Skeletal muscle cell (primary cell): ENCODE measurements around the gene DLG1.

ENCODE experiments used
- DNase-seq: peaks from one replicate; pipeline ENCODE4 v3.0.0-alpha.2; 2010; ENCODE audit warnings: low read depth
- H3K4me3 ChIP-seq: 2 replicates; pipeline ENCODE4 v1.5.1; 2011; ENCODE audit warnings: low read depth, mild to moderate bottlenecking, control low read depth, low read length, moderate library complexity

Gene DLG1

GRCh38 chr3:197011780-197012539 is 286.5 kb downstream of the DLG1 start:
- DNase-seq, result no peak
- H3K4me3 ChIP-seq, result no peak overlapping the region

DNA sequence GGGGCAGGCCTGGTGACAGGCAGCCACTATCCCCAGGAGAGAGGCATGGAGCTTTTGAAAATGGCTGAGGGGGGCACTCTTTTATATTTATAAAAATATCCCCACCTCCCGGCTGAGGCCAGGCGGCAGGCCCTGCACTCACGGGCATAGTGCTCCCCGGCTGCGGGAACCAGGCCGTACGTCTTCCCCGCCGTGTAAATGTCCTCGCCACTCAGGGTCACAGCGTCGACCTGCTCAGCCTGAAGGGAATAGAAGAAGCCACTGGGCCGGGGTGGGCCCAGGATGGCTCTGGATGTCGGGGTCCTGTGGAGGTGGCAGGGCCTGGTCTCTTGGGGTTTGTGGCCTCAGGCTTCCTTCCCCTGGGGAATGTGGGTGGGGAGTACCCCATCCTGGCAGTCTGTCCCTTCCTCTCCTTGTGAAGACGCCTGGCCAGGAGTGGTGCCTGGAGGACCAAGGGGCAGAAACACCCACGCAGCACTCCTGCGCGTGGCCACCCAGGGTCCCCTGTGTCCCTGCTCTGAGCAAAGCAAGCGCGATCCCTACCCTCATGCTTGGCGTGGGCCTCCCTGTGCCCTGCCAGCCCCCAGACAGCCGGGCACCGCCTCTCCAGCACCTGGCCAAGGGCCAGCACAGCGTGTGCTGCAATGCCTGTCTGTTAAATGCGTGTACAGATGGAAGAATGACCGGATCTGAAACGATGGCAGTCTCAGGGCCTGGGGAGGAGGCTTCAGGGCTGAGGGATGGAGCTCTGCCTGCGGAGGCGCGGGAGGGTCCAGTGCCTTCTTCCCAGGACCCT is 287.7 kb downstream of the DLG1 start:
- no peak overlapping the region for H3K4me3 ChIP-seq
- DNase-seq, result no peak

GRCh38 chr3:197009532-197010019 is 288.8 kb downstream of the DLG1 start:
- no peak overlapping the region for H3K4me3 ChIP-seq
- no peak for DNase-seq

DNA sequence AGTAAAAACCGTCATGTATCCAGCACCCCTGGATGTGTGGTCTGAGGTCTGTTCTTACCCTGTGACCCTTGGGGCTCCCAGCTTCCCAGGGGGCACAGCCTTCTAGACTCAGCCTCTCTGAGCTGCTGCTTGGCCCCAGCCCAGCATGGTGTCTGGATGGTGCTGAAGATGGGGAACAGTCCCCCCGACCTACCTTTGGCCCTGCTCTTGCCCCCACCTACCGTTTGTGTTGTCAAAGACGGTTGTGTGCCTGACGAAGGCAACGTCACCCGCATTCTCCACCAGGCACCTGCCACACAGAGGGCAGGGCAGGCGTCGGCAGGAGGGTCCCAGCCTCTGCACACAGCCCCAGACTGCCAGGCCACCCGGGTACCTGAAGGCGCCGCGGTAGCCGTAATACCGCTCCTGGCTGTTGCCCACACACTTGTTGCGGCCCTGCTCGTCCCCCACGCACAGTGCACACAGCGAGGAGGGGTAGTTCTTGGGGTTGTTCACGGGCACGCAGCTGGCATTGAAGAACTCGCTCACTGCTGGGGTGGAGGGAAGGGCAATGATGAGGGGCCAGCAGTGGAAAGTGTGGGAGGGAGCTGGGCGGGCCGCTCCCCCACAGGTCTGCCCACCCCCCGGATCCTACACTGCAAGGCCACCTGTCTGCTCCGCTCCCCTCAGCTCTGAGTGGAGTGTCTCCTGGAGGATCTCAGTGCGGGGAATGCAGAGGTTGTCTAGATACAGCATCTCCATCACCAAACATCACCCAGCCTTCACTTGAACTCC is 289.8 kb downstream of the DLG1 start:
- H3K4me3 ChIP-seq, result no peak overlapping the region
- no peak for DNase-seq

- DNase-seq, result no peak
- no peak overlapping the region for H3K4me3 ChIP-seq
Measured at GRCh38 chr3:197007953-197008352, 290.5 kb downstream of the DLG1 start.

GRCh38 chr3:197007296-197007940 is 291.0 kb downstream of the DLG1 start:
- no peak for DNase-seq
- no peak overlapping the region for H3K4me3 ChIP-seq

- H3K4me3 ChIP-seq, result no peak overlapping the region
- DNase-seq, result no peak
Measured at GRCh38 chr3:197006860-197007259, 291.6 kb downstream of the DLG1 start.

- H3K4me3 ChIP-seq, result no peak overlapping the region
- no peak for DNase-seq
Measured at GRCh38 chr3:197006446-197006845, 292.0 kb downstream of the DLG1 start.

DNA sequence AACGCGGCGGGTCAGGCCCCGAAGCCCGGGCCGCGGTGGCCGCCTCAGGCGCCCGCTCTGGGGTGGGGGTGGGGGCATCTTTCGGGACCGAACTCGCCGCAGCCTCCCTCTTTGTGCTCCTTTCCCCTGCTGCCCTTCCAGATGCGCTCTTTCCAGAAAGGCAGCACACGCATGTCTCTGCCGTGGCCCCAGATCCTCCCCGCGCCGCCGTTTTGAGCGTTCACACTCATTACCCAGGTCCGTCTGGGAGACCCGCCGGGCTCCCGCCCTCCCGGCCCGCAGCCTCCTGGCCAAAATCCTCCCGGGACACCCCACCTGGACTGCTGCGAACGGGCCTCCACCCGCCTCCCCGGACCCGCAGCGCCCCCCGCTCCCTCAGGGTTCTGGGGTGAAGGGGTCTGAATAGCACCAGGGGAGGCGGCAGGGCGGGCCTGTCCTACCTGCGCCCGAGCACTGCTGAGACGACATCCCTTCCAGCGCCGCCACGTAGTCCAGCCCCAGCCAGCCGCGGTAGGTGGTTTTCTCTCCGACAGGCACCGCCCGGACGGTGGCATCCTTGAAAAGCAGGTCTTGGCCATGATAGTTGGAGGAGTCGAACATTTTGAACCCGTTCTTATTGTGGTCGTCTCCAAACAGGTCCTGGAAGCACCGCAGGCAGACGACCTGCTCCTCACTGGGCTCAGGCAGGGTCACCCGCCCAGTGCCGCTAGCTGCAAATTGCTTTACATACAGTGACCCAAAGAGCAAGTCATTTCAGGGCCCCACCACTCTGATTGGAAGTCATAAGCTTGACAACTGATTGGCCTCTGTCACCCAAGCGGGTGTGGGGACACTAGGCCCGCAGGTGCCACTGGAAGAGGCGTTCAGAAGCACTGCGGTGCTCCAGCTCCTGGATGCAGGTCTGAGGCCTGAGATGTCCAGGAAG is 294.7 kb downstream of the DLG1 start:
- no peak for DNase-seq

GRCh38 chr3:197002701-197003454 is 295.5 kb downstream of the DLG1 start:
- DNase-seq, result no peak

More for the DNA sequence above, 294.7 kb downstream of the DLG1 start:
- peak overlapping the region; percentile 60 for H3K4me3 ChIP-seq

GRCh38 chr3:197001972-197002700 is 296.3 kb downstream of the DLG1 start:
- no peak for DNase-seq
- peak overlapping the region; percentile 42 for H3K4me3 ChIP-seq

More at GRCh38 chr3:197002701-197003454, 295.5 kb downstream of the DLG1 start:
- H3K4me3 ChIP-seq, result peak overlapping the region; percentile 60

GRCh38 chr3:197001106-197001971 is 297.1 kb downstream of the DLG1 start:
- no peak for DNase-seq
- no peak overlapping the region for H3K4me3 ChIP-seq

DNA sequence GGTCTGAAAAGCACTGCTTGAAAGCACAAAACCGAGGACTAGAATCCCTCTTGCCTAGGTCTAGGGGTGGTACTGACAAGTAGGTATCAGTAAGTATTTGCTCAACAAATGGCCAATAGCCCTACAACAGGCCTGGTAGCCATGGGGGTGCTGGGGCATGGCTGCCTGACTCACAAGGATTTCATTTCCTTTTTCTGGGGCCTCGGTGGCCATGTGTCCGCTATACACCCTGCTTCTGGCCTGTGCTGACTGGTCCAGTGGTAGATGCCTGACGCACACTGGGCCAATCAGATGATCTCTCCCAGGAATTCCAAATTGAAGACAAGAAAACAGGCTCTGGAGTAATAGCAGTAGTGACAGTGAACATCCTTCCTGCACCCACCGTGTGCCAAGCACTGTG is 298.2 kb downstream of the DLG1 start:
- no peak for DNase-seq
- no peak overlapping the region for H3K4me3 ChIP-seq

DNA sequence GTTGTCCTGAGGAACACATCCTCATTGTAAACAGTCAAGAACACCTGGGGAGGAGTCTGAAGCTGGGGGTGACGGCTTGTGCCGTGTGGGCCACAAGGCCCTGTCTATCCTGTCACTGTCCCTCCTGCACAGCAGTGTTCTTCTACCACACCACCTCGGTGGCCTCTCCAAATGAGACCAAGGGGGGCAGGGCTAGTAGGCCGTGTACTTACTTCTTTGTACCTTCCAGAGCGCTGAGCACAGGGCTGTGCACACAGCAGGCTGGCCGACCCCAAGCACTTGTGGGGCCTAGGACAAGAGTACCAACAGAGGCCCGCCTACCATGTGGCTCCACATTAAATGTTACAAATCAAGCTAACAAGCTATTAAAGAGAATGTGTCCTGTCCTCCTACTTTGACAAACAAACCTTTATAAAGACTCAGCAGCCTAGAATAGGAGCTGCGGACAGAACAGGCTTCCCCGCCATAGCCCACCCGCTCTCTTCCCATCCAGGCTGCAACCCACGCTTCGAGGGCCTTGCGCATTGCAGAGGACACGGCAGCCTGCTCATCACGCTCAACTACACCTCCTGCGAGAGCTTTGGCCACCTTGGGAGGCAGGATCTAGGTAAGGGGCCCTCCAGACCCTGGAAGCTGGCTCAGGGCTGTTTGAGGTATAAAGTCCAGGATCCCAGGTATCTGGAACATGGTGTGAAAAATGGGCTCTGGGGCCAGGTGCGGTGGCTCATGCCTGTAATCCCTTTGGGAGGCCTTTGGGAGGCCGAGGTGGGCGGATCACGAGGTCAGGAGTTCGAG is 299.2 kb downstream of the DLG1 start:
- no peak for DNase-seq
- H3K4me3 ChIP-seq, result no peak overlapping the region

- H3K4me3 ChIP-seq, result no peak overlapping the region
- no peak for DNase-seq
Measured at GRCh38 chr3:196997311-196997710, 301.1 kb downstream of the DLG1 start.
